ENCODE results near the gene GSTK1. TPM values are rescaled to one million over a fixed set of nuclear protein-coding genes. Genes with fewer than 3 reads are reported as not detected.
"Not testable (repeated sequence)": the region's sequence is repeated elsewhere in the genome, so short reads cannot be mapped to it uniquely, and the experiment has no call there.

The GSTK1 gene
- 239 and 244 TPM in 2 replicates for total RNA-seq (2021)
- percentile 85 among the genes with signal in this experiment for Bru-seq, nascent RNA
- BruChase-seq, experiment 1, labeled RNA remaining after a 2-hour chase, result percentile 94 among the genes with signal in this experiment
- BruChase-seq, experiment 2, labeled RNA remaining after a 6-hour chase, result percentile 89 among the genes with signal in this experiment
- long read RNA-seq, transcript GSTK1-207 (7 exons, 1,185 nt), result minor isoform, 52 of 432 reads
- long read RNA-seq, transcript GSTK1-201 (8 exons, 1,044 nt), result major isoform, 316 of 432 reads
- long read RNA-seq, transcript GSTK1-202 (7 exons, 888 nt), result minor isoform, 10 of 432 reads
- long read RNA-seq, partial matches to known transcripts, result 27 of 432 reads
- long read RNA-seq, other reads (novel, unspliced or antisense), result 26 of 432 reads

- intact Hi-C loops (cut with micrococcal nuclease; ENCODE audit: unreplicated experiment), result loop anchor here (1.0 kb wide), 2 partner anchors 14 to 22 kb away; no protein-coding TSS in a partner anchor
- DNase-seq, result peak; percentile 68 to 81
- H3K27me3 ChIP-seq (ENCODE audit: insufficient read depth, low read depth), result no peaks in the 10 kb centered on the region
- CTCF ChIA-PET, result interaction anchor here (0.6 to 1.6 kb wide), 6 partner anchors 16 to 117 kb away, joined by 3 to 7 read pairs (median 4); partner anchors contain the start of gene CASP2
- no peaks in the 10 kb centered on the region for H3K9me2 ChIP-seq (ENCODE audit: insufficient read depth)
- H3K9me3 ChIP-seq (ENCODE audit: insufficient read depth, low read depth), result no peaks in the 10 kb centered on the region
- H3K79me2 ChIP-seq (ENCODE audit: low read depth), result peaks cover 34% of the 10 kb centered on the region
- peak within 1 kb of the TSS; percentile 36 for H3K27ac ChIP-seq
- TF ChIP-seq CTCF (conservative IDR thresholded peaks at IDR 0.05) (no peak), EZH2 (IDR thresholded peaks at IDR 0.05; ENCODE audit: low read depth) (no peak)
- peaks cover 48% of the 10 kb centered on the region for H3K4me1 ChIP-seq (replicated peaks; ENCODE audit: insufficient read depth)
- H3K36me3 ChIP-seq (ENCODE audit: low read depth), result peaks cover 27% of the 10 kb centered on the region
- POLR2A ChIA-PET (ENCODE audit: unreplicated experiment), result interaction anchor here (0.5 to 1.6 kb wide), 9 partner anchors 9 to 479 kb away, joined by 3 to 27 read pairs (median 5); no protein-coding TSS in a partner anchor
- peak within 1 kb of the TSS; percentile 90 for H3K4me3 ChIP-seq
- peak within 1 kb of the TSS; percentile 88 for H2AFZ ChIP-seq
- TSS peak; percentile 66 for BruUV-seq (replicated peaks)
- peak within 1 kb of the TSS; percentile 93 for H3K4me2 ChIP-seq
- no peaks in the 10 kb centered on the region for H4K20me1 ChIP-seq (ENCODE audit: insufficient read depth)
- peaks cover 39% of the 10 kb centered on the region for H3F3A ChIP-seq (ENCODE audit: insufficient read depth, low read depth)
These were observed at the start of gene GSTK1 for GRCh38 chr7:143263266-143264195. GSTK1 (plus strand) TSS chr7:143263441; CDS start chr7:143263514, 73 bp downstream.

- H3F3A ChIP-seq (ENCODE audit: insufficient read depth, low read depth); DNase-seq; H3K27ac ChIP-seq; H3K4me2 ChIP-seq; H3K27me3 ChIP-seq (ENCODE audit: insufficient read depth, low read depth); H3K4me3 ChIP-seq; H3K4me1 ChIP-seq (replicated peaks; ENCODE audit: insufficient read depth); H3K9me2 ChIP-seq (ENCODE audit: insufficient read depth); H3K79me2 ChIP-seq (ENCODE audit: low read depth); H3K36me3 ChIP-seq (ENCODE audit: low read depth); POLR2A ChIA-PET (ENCODE audit: unreplicated experiment); H2AFZ ChIP-seq; BruUV-seq (replicated peaks); H4K20me1 ChIP-seq (ENCODE audit: insufficient read depth); CTCF ChIA-PET; H3K9me3 ChIP-seq (ENCODE audit: insufficient read depth, low read depth): not testable (repeated sequence)
- intact Hi-C loops (cut with micrococcal nuclease; ENCODE audit: unreplicated experiment), result loop anchor here (10.0 kb wide), 1 partner anchor 729 kb away; no protein-coding TSS in a partner anchor
These were observed 49.8 kb upstream of the GSTK1 start for GRCh38 chr7:143213478-143213877.

GRCh38 chr7:143214789-143215679 lies 48.2 kb upstream of the GSTK1 start:
- Histone ChIP-seq H3K79me2 (ENCODE audit: low read depth) (no peaks in the 10 kb centered on the region), H2AFZ (no peak overlapping the region), H3F3A (ENCODE audit: insufficient read depth, low read depth) (no peaks in the 10 kb centered on the region), H3K4me3 (no peak overlapping the region), H3K27ac (no peak overlapping the region), H3K36me3 (ENCODE audit: low read depth) (no peaks in the 10 kb centered on the region), H3K27me3 (ENCODE audit: insufficient read depth, low read depth) (no peaks in the 10 kb centered on the region), H3K9me2 (ENCODE audit: insufficient read depth) (no peaks in the 10 kb centered on the region), H3K4me1 (replicated peaks; ENCODE audit: insufficient read depth) (no peaks in the 10 kb centered on the region), H3K4me2 (no peak overlapping the region), H3K9me3 (ENCODE audit: insufficient read depth, low read depth) (no peaks in the 10 kb centered on the region), H4K20me1 (ENCODE audit: insufficient read depth) (no peaks in the 10 kb centered on the region)
- POLR2A ChIA-PET (ENCODE audit: unreplicated experiment), result interaction anchor here (0.5 to 0.7 kb wide), 3 partner anchors 204 to 415 kb away, joined by 3 to 6 read pairs (median 6); no protein-coding TSS in a partner anchor
- intact Hi-C loops (cut with micrococcal nuclease; ENCODE audit: unreplicated experiment), result loop anchor here (1.0 to 10.0 kb wide), 16 partner anchors 43 to 892 kb away; partner anchors contain the start of gene EPHA1
- DNase-seq, result peak; percentile 61 to 76
- BruUV-seq (replicated peaks), result no TSS peak
- peak; percentile 100 for TF ChIP-seq CTCF (conservative IDR thresholded peaks at IDR 0.05)
- no peak for TF ChIP-seq EZH2 (IDR thresholded peaks at IDR 0.05; ENCODE audit: low read depth)
- CTCF ChIA-PET, result interaction anchor here (0.6 to 4.3 kb wide), 27 partner anchors 24 to 891 kb away, joined by 3 to 54 read pairs (median 4); partner anchors contain the start of genes CASP2 and GSTK1

Measured in PC-9 (cell line).